Activated T-cell treated with anti-CD3 and anti-CD28 coated beads, Interleukin-2, amount 50 U/mL, for 72 hours (primary cell): ENCODE measurements around the gene KARS1. TPM values are rescaled to one million over a fixed set of nuclear protein-coding genes. Genes with fewer than 3 reads are reported as not detected.

Experiments used
- ATAC-seq, 2 donors: fragments of 150-1000 bp; cut with Tn5 transposase; replicated peaks in 1 of 2; 2 replicates each; pipeline ENCODE4 v1.10.0; 2021; ENCODE audit warnings: moderate library complexity in 2 of 2, mild to moderate bottlenecking in 1 of 2
- DNase-seq, 2 donors: peaks; one replicate each; pipeline ENCODE4 v3.0.0; 2021 to 2022; ENCODE audit warnings: mixed read lengths in 1 of 2
- H3K27ac Mint-ChIP-seq: one replicate; pipeline ENCODE4 v1.8.0; 2022; ENCODE audit warnings: mild to moderate bottlenecking, moderate library complexity, mixed read lengths
- H3K27me3 Mint-ChIP-seq: one replicate; pipeline ENCODE4 v1.8.0; 2022; ENCODE audit warnings: low read depth, mixed read lengths
- H3K36me3 Mint-ChIP-seq, 2 donors: one replicate each; pipeline ENCODE4 v1.8.0; 2022; ENCODE audit warnings: mixed read lengths in 2 of 2, mild to moderate bottlenecking in 1 of 2; ENCODE audit not compliant: insufficient read depth in 2 of 2
- H3K4me1 Mint-ChIP-seq: one replicate; pipeline ENCODE4 v1.8.0; 2022; ENCODE audit warnings: low read depth, mixed read lengths
- H3K4me3 Mint-ChIP-seq, 2 donors: one replicate each; pipeline ENCODE4 v1.8.0; 2022; ENCODE audit warnings: mild to moderate bottlenecking in 2 of 2, mixed read lengths in 2 of 2, moderate library complexity in 2 of 2
- H3K9me3 Mint-ChIP-seq, 2 donors: one replicate each; pipeline ENCODE4 v1.8.0; 2022; ENCODE audit warnings: mixed read lengths in 2 of 2
- total RNA-seq, 2 donors: library from RNA; stranded (reverse); gene quantifications; one replicate each; pipeline ENCODE4 v1.2.3, GENCODE V29; 2022

KARS1 gene
- 100 to 1,000 TPM; 189 to 191 TPM for total RNA-seq

DNA sequence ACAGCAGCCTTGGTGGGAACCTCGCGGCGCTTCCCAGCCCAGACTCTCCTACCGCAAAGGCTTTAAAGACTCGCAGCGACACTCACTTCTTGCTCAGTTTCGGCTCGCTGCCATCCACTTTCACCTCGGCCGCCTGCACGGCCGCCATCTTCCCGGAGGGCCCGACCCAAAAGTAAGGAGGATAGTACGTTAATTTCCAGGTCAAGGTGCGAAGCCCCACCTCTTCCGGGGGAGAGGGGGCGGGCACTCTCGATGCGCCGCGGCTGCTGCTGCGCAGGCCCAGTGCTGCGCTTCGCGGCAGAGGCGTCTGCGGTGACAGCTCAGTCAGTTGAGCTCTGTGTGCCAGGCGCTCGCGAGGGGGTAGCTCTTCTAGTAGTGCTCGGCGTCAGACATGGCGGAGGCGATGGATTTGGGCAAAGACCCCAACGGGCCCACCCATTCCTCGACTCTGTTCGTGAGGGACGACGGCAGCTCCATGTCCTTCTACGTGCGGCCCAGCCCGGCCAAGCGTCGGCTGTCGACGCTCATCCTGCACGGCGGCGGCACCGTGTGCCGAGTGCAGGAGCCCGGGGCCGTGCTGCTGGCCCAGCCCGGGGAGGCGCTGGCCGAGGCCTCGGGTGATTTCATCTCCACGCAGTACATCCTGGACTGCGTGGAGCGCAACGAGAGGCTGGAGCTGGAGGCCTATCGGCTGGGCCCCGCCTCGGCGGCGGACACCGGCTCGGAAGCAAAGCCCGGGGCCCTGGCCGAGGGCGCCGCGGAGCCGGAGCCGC, at the start of gene KARS1, which contains the start of gene TERF2IP:
TSS of gene KARS1 (minus strand) at position 174 of the 773 bp plus-strand sequence. CDS start at position 148, 26 bp downstream.
TSS of gene TERF2IP (plus strand) at position 282 of the 773 bp plus-strand sequence. CDS start at position 392, 110 bp downstream.
- DNase-seq = peak; percentile 95
- peak within 1 kb of the TSS; percentile 98 to 99 for H3K4me3 Mint-ChIP-seq
- H3K27ac Mint-ChIP-seq = peak within 1 kb of the TSS; percentile 97
- H3K9me3 Mint-ChIP-seq = no peaks in the 10 kb centered on the region
- H3K4me1 Mint-ChIP-seq = peaks cover 70% of the 10 kb centered on the region
- no peaks in the 10 kb centered on the region for H3K27me3 Mint-ChIP-seq
- peaks cover 22 to 30% of the 10 kb centered on the region in 2 donors for H3K36me3 Mint-ChIP-seq
- ATAC-seq = peak; percentile 90 to 91

DNA sequence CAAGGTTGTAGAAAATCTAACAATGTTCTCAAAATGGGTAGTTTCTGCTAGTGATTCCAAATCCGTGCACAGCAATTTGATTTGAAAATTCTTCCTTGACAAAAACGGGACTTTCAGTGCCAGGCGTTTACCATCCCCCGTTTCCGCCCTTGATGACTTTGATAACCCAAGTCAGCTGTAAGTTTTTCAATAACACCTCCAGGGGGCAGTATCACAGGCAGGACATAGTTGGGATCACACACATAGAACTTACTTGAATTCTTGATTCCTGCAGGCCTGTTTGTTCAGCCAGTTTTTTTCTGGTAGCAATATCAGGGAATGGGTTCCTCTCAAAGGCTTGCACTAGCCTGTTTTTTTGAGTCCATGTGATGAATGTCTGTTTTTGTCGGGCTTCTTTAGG, 48.2 kb upstream of the KARS1 start:
- DNase-seq (no peak), ATAC-seq (no peak)
- H3K27me3 Mint-ChIP-seq = no peaks in the 10 kb centered on the region
- H3K27ac Mint-ChIP-seq = no peak overlapping the region
- no peaks in the 10 kb centered on the region for H3K4me1 Mint-ChIP-seq
- no peaks in the 10 kb centered on the region for H3K36me3 Mint-ChIP-seq
- H3K9me3 Mint-ChIP-seq = no peaks in the 10 kb centered on the region
- H3K4me3 Mint-ChIP-seq = no peak overlapping the region

DNA sequence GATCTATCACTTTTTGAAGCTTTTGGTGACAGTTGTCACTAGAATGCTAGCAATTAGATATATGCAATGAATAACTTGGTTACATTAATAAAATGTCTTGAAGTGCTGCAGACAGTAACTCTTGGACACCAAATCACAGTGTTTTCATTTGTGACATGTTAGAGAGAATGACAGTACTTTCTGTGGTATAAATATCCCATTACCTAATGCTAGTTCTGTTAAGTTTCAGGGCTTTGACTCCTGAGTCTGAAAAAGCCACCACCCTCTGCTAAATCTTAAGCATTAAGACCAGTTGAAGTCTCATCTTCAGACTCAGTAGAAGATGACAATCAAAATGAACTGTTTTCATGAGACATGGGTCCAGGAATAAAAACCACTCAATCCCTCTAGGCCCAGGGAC, 39.9 kb upstream of the KARS1 start:
- no peak for DNase-seq
- H3K27me3 Mint-ChIP-seq = no peaks in the 10 kb centered on the region

DNA sequence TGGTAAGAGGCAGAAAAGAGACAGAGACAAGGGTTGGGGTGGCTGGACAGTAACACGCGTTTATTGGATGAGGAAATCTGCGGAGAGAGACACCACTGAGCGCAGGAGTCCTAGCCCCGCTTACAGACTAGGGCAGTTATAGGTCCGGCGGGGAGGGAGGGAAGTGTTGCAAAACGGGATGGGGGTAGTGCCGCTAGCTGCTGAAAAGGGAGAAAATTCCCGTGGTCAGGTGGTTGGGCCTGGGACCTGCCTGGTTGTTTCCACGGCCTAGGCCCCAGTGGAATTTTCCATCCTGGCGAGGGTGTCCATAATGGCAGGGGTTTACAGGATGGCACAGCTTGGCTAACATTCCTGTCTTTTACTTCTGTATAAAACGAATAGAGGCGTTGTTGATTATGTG, 34.8 kb upstream of the KARS1 start:
- H3K27me3 Mint-ChIP-seq = no peaks in the 10 kb centered on the region
- H3K9me3 Mint-ChIP-seq = peaks cover 3 to 4% of the 10 kb centered on the region in 2 donors
- H3K4me1 Mint-ChIP-seq = no peaks in the 10 kb centered on the region
- ATAC-seq = no peak
- no peaks in the 10 kb centered on the region for H3K36me3 Mint-ChIP-seq
- DNase-seq = no peak
- H3K4me3 Mint-ChIP-seq = no peak overlapping the region
- no peak overlapping the region for H3K27ac Mint-ChIP-seq

More for the DNA sequence above, 39.9 kb upstream of the KARS1 start:
- H3K4me3 Mint-ChIP-seq = no peak overlapping the region
- ATAC-seq = no peak
- H3K27ac Mint-ChIP-seq = no peak overlapping the region
- H3K9me3 Mint-ChIP-seq = peaks cover 3 to 4% of the 10 kb centered on the region in 2 donors
- no peaks in the 10 kb centered on the region for H3K4me1 Mint-ChIP-seq
- H3K36me3 Mint-ChIP-seq = no peaks in the 10 kb centered on the region

DNA sequence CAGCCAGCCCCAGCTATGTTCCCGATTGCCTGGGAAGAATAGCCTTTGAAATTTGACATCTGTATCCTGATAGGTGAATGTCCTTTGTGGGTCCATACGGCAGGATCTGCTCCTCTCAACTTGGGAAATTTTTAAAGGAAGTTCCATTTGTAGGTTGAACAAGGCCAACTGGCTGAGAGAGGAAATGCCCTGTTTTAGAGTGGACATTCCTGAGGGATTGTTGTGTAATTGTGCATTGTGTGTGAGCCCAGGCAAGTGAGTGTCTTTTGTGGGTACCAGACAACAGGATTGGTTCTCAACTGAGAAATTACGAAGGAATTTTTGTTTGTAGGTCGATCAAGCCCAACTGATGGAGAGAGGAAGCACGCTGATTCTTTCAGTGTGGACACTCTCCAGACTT, 31.9 kb upstream of the KARS1 start:
- Mint-ChIP-seq H3K36me3 (no peaks in the 10 kb centered on the region), H3K27ac (no peak overlapping the region), H3K9me3 (peaks cover 1 to 4% of the 10 kb centered on the region in 2 donors), H3K4me1 (no peaks in the 10 kb centered on the region), H3K27me3 (no peaks in the 10 kb centered on the region), H3K4me3 (no peak overlapping the region)
- DNase-seq (no peak), ATAC-seq (no peak)

DNA sequence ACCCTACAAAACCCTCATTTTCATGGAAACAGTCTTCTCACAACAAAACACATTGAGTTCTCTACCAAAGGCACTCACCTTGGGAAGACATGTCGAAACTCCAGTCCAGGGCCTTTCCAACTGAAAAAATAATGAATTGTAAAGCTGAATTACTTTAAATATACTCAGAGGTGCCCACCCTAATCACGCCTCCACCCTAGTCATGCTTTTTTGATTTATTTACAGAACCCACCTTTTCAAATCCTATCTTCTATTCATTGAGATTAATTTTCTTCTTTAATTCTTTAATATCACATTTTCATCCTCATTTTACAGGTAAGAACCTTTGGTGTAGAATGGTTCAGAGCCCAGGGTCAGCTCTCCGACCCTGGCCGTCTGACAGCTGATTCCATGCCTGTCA, 29.4 kb upstream of the KARS1 start, which contains the start of gene CPHXL2:
TSS of gene CPHXL2 (minus strand) at position 101 of the 400 bp plus-strand sequence. CDS start at position 91, 10 bp downstream.
- ATAC-seq = no peak
- Mint-ChIP-seq H3K4me3 (no peak within 1 kb of the TSS), H3K36me3 (no peaks in the 10 kb centered on the region)

DNA sequence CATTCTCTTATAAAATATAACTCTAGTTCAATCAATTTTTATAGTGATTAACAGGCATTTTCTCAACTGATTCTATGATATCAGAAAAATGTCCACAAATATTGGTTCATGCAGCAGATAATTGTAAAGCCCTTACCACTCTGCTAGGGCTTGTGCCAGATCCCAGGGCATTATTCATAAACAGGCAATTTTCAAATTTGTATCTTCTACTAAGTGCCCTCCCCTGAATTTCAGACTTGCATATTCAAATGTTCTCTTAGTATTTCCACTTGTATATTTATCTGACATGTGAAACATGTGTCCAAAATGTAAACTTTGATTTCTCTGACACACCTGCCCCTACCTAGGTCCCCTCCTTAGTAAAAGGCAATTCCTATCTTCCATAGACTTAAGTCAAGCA, 20.0 kb upstream of the KARS1 start:
- no peaks in the 10 kb centered on the region for H3K9me3 Mint-ChIP-seq
- H3K36me3 Mint-ChIP-seq = no peaks in the 10 kb centered on the region
- H3K27ac Mint-ChIP-seq = no peak overlapping the region
- DNase-seq (no peak), ATAC-seq (no peak)
- no peaks in the 10 kb centered on the region for H3K4me1 Mint-ChIP-seq
- no peaks in the 10 kb centered on the region for H3K27me3 Mint-ChIP-seq
- H3K4me3 Mint-ChIP-seq = no peak overlapping the region

More for the DNA sequence above, 29.4 kb upstream of the KARS1 start, which contains the start of gene CPHXL2:
- Mint-ChIP-seq H3K4me1 (no peaks in the 10 kb centered on the region), H3K27me3 (no peaks in the 10 kb centered on the region), H3K27ac (no peak within 1 kb of the TSS), H3K9me3 (no peaks in the 10 kb centered on the region)
- no peak for DNase-seq

DNA sequence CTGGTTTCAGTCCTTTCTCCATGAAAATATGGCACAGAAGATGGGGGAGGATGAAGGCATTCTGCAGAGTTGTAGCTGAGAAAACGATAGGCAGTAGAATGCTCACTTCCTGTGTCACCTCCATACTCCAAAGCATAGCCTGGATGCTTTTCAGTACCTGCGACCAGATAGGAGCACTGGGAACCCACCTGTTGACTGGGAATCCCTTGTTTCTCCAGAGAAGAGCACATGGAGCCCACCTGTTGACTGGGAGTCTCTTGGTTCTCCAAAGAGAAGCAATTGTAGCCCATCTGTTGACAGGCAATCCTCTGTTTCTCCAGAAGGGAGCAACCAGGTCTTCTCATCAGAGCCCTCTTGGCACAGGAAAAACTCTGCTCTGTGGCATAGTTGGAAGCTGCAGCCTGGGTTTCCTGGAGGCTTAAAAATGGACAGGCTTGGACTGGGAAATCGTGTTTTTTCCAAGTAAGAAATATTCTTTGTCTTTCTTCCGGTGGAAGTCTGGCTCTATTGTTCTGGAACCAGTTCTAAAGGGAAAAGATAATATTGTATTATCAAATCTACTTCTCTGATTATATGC, 13.3 kb upstream of the KARS1 start:
- Mint-ChIP-seq H3K27ac (no peak overlapping the region), H3K27me3 (no peaks in the 10 kb centered on the region), H3K9me3 (no peaks in the 10 kb centered on the region), H3K36me3 (peaks cover 7 to 17% of the 10 kb centered on the region in 2 donors), H3K4me3 (no peak overlapping the region), H3K4me1 (peaks cover 4% of the 10 kb centered on the region)
- ATAC-seq (no peak), DNase-seq (no peak)

DNA sequence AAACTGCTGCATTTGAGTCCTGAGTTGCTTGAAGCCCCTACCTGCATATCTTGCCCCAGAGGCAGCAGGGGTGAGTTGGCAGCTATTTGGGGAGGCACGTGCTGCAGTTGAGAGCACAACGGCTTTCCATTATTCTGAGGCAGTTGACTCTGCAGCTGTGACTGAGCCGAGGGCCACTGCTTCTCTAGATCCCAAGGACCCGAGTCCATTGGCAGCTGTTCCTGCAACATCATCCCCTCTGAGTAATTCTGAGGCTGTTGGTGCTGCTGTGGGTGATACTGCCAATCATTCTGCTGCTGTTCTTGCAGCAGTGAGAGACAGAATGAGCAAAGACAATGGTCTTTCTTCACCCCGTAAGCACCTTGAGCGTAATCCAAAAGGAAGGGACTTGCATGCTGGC, 12.9 kb upstream of the KARS1 start:
- no peak overlapping the region for H3K27ac Mint-ChIP-seq
- DNase-seq (no peak), ATAC-seq (no peak)
- H3K27me3 Mint-ChIP-seq = no peaks in the 10 kb centered on the region
- peaks cover 8 to 17% of the 10 kb centered on the region in 2 donors for H3K36me3 Mint-ChIP-seq
- no peak overlapping the region for H3K4me3 Mint-ChIP-seq
- no peaks in the 10 kb centered on the region for H3K9me3 Mint-ChIP-seq
- H3K4me1 Mint-ChIP-seq = peaks cover 4% of the 10 kb centered on the region

DNA sequence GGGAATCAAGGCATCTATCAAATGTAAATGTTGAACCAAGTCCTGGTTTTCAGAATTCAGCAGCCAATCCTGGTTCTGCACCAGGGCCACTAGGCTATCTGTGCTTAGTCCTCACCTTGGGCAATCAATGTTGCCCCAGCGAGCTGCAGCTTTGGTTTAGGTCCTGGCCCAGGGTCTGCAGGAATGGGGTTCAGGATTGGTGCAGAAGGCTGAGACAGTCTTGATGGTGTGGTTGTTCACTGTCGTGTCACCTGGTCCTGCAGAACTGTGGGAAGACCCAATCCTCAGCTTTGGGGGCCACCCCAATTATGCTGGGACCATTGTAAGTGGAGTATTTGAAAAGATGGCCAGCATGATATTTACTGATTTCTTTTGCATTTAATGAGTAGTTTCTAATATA, 10.7 kb upstream of the KARS1 start:
- Mint-ChIP-seq H3K4me3 (no peak overlapping the region), H3K4me1 (peaks cover 17% of the 10 kb centered on the region), H3K27me3 (no peaks in the 10 kb centered on the region), H3K27ac (peak overlapping the region; percentile 57), H3K9me3 (no peaks in the 10 kb centered on the region), H3K36me3 (peaks cover 8 to 31% of the 10 kb centered on the region in 2 donors)
- no peak for DNase-seq
- no peak for ATAC-seq

DNA sequence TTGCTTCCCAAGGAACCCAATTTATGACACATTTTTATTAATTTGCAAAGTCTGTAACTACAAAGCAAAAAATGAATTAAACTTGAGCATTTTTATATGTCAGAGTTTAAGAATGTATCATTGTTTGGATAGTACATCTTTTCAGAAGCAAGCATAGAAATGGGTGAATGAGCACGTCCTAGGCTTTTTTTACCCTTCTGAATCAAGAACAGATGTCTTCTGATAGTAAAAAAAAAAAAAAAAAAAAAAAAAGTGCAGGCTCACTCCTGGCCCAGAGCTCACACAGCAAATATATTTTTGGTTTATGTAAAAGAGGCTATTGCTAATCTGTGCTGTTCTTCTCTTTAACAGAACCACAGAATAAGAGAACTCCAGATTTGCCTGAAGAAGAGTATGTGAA, 6.5 kb upstream of the KARS1 start:
- peaks cover 55% of the 10 kb centered on the region for H3K4me1 Mint-ChIP-seq
- DNase-seq (no peak), ATAC-seq (no peak)
- peak overlapping the region; percentile 89 for H3K27ac Mint-ChIP-seq
- H3K27me3 Mint-ChIP-seq = no peaks in the 10 kb centered on the region
- peaks cover 18 to 47% of the 10 kb centered on the region in 2 donors for H3K36me3 Mint-ChIP-seq
- no peaks in the 10 kb centered on the region for H3K9me3 Mint-ChIP-seq
- H3K4me3 Mint-ChIP-seq = peak overlapping the region; percentile 39 to 93

DNA sequence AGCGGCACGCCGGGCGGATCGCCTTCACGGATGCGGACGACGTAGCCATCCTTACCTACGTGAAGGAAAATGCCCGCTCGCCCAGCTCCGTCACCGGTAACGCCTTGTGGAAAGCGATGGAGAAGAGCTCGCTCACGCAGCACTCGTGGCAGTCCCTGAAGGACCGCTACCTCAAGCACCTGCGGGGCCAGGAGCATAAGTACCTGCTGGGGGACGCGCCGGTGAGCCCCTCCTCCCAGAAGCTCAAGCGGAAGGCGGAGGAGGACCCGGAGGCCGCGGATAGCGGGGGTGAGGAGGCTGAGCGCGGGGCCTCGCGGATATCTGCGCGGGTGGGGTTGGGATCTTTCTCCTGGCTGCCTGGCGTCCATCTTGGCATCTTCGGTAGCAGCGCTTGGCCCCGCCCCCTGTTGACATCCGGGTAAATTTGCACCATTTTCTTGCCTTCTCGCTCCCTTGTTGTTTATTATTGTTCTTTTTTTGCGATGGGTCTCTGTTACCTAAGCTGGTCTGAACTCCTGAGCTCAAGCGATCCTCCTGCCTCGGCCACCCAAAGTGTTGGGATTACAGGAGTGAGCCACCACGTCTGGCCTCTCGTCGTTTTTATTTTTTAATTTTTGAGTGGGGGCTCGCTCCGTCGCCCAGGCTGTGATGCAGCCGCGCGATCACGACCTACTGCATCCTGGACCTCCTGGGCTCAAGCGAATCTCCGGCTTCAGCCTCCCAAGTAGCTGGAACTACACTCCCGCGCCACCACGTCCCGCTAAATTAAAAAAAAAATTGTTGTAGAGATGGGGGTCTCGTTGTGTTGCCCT, 1.0 kb upstream of the KARS1 start:
- ATAC-seq (peak; percentile 38 to 53), DNase-seq (peak; percentile 89 to 90)
- H3K9me3 Mint-ChIP-seq = no peaks in the 10 kb centered on the region
- H3K36me3 Mint-ChIP-seq = peaks cover 22 to 30% of the 10 kb centered on the region in 2 donors
- peak overlapping the region; percentile 98 to 99 for H3K4me3 Mint-ChIP-seq
- peaks cover 77% of the 10 kb centered on the region for H3K4me1 Mint-ChIP-seq
- peak overlapping the region; percentile 97 for H3K27ac Mint-ChIP-seq
- no peaks in the 10 kb centered on the region for H3K27me3 Mint-ChIP-seq

DNA sequence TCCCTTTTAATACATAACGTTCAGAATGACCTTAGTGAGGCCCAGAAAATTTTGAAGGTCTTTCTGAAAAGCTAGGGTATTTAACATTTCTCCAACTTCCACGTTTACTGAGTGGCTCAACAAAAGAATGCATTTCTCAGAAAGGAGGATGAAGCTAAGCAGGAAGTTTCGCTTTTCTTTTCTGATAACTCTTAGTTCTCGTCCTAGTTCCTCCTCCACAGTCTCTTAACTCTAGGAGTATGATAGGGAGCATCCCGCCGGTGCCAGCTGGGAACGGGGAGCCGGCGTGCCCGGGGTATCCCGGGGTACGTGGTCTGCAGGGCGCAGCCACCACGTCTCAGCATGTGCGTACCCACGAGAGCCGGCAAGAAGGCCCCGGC, 363 bp downstream of the KARS1 start:
- H3K27ac Mint-ChIP-seq = peak overlapping the region; percentile 94
- ATAC-seq (peak; percentile 10 to 12), DNase-seq (no peak)
- H3K9me3 Mint-ChIP-seq = no peaks in the 10 kb centered on the region
- peak overlapping the region; percentile 98 to 99 for H3K4me3 Mint-ChIP-seq
- no peaks in the 10 kb centered on the region for H3K27me3 Mint-ChIP-seq
- peaks cover 64% of the 10 kb centered on the region for H3K4me1 Mint-ChIP-seq
- peaks cover 22 to 30% of the 10 kb centered on the region in 2 donors for H3K36me3 Mint-ChIP-seq
